K562 (cell line): ENCODE results near the gene TMEM229B. TPM values are rescaled to one million over a fixed set of nuclear protein-coding genes. Genes with fewer than 3 reads are reported as not detected.

Experiments
- KAT2B ChIP-seq: IDR thresholded peaks from one replicate; pipeline ENCODE4 v1.6.1; 2012; ENCODE audit warnings: low read depth, mild to moderate bottlenecking, control low read depth, inconsistent platforms, low read length, moderate library complexity
- PBX2 ChIP-seq, 2 experiments: IDR thresholded peaks in 1 of 2; conservative IDR thresholded peaks in 1 of 2; 2 replicates each; pipeline ENCODE4 v1.6.1; 2016; ENCODE audit warnings: low read depth in 2 of 2, mild to moderate bottlenecking in 1 of 2, missing compliant biosample characterization in 1 of 2, missing genetic modification characterization in 1 of 2, moderate library complexity in 1 of 2
- PCBP2 ChIP-seq: fragments of 200-400 bp; formaldehyde crosslinking; IDR thresholded peaks from 2 replicates; pipeline ENCODE4 v1.6.1; 2018; ENCODE audit warnings: low read length, low read depth, mild to moderate bottlenecking, moderate library complexity; ENCODE audit not compliant: poor library complexity, severe bottlenecking
- ZNF609 ChIP-seq: sonication (generic); formaldehyde crosslinking; IDR thresholded peaks from 2 replicates; pipeline ENCODE4 v1.8.1; 2023; ENCODE audit warnings: missing genetic modification reagents, mild to moderate bottlenecking, borderline replicate concordance
- polyA plus RNA-seq, 8 experiments: library from polyadenylated mRNA; depleted of rRNA in 4 of 8; stranded (reverse) in 5 of 8; unstranded in 3 of 8; fragments of >200 nt; fragmentation: Nextera tagmentation in 2 of 8; fragmentation: Illumina TruSeq in 1 of 8; extraction: Ambion mirVana in 2 of 8; extraction: Trizol in 1 of 8; gene quantifications; 2 replicates each; pipeline versions ENCODE4 v1.2.1 to v1.2.3, GENCODE V29; 2011 to 2014; ENCODE audit warnings: inconsistent platforms in 1 of 8, missing spikeins in 1 of 8
- total RNA-seq, 7 experiments: library from RNA; depleted of rRNA in 6 of 7; stranded (reverse); fragments of >200 nt in 6 of 7; fragmentation: Illumina TruSeq in 2 of 7; extraction: Trizol in 2 of 7; gene quantifications; 2 replicates each; pipeline versions ENCODE4 v1.2.1 to v1.2.3, GENCODE V29; 2011 to 2021; ENCODE audit warnings: low replicate concordance in 1 of 7

TMEM229B gene
- total and polyA plus RNA-seq, 9 of the 15 experiments (the other 6 are each of a cell fraction or from before 2014, with no cell fraction given), result not detected

DNA sequence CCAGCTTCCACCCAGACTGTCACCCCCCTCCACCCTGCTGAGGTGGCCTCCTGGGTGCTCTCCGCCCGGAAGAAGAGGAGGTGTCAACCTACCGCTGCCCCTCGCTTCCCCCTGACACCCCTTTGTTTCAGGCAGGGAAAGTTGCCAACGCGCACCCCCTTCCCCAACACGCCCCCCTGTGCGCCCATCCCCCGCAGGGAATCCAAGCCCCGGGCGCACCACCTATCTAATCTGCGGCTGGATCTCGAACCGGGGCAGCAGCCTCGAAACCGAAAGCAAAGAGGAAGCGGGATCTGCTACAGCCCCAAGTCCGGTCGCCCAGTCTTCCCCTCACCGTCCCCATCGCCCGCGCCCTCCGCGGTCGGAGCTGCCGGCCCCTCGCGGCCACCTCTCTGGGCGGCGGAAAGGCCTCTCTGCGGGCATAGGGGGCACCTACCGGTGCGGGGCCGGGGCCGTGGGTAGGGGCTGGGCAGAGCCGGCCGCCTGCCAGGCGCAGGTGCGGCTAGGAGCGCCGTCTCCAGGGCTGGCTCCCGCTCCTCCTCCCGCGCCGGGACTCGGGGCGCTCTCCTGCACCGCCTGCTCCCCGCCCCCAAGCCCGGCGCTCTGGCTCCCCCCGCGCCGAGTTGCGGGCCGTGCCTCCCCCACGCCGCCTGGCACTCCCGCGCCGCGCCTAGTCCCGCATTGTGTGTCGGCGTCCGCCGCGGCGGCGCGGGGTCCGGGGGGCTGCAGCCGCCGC is 26.3 kb upstream of the TMEM229B start (continued):
- TF ChIP-seq ZNF609 (CRISPR knock-in tag) (no peak), PCBP2 (no peak), PBX2 (CRISPR knock-in tag; IDR thresholded peaks at IDR 0.05; ENCODE audit: low read depth) (no peak), PBX2 (tag; conservative IDR thresholded peaks at IDR 0.05; ENCODE audit: low read depth) (no peak), KAT2B (no peak)
